Measurements from ENCODE around the gene PPM1M. TPM values are rescaled to one million over a fixed set of nuclear protein-coding genes. Genes with fewer than 3 reads are reported as not detected.

Gene PPM1M
- total and polyA plus RNA-seq, 2 experiments from 2014 or later, result 2.2 to 4.0 TPM

DNA sequence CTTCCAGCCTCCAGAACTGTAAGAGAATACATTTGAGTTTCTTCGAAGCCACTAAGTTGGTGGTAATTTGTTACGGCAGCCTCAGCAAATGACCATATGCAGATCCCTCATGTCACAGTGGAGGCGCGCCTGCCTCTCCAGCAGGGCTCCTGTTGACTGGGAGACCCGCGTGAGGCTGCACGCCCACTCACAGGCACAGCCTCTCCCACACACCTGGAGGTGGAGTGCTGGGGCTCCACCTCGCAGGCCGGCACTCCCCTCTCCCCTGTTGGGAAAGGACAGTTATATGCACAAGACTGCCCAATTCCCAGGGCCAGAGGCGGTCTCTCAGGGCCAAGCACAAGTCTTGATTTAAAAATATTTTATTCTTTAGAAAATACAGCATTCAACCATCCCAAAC is 17.3 kb upstream of the PPM1M start:
- Histone ChIP-seq H3K36me3 (ENCODE audit: insufficient read depth) (peaks cover 3% of the 10 kb centered on the region; the same call in 1 of the 2 replicates), H2AFZ (no peak overlapping the region), H3K4me2 (no peak overlapping the region), H3K27ac (ENCODE audit: low read depth) (no peak overlapping the region), H3K79me2 (replicated peaks; ENCODE audit: insufficient read depth) (no peaks in the 10 kb centered on the region), H4K20me1 (replicated peaks; ENCODE audit: insufficient read depth) (0 out of 2 replicates have a peak, but pooled peaks cover 3% of the 10 kb centered on the region), H3K27me3 (ENCODE audit: insufficient read depth) (no peaks in the 10 kb centered on the region), H3K4me3 (no peak overlapping the region), H3F3A (replicated peaks; ENCODE audit: low read depth) (0 out of 2 replicates have a peak, but pooled peaks cover 5% of the 10 kb centered on the region), H3K4me1 (ENCODE audit: insufficient read depth) (no peaks in the 10 kb centered on the region), H3K9me2 (ENCODE audit: insufficient read depth) (no peaks in the 10 kb centered on the region)
- peaks cover 12% of the 10 kb centered on the region for H3K27me3 Mint-ChIP-seq (ENCODE audit: insufficient read depth, low read depth, poor library complexity)
- no peak overlapping the region for H3K27ac Mint-ChIP-seq
- TF ChIP-seq STAT1 (IDR thresholded peaks at IDR 0.05; ENCODE audit: unreplicated experiment) (no peak), ZNF331 (CRISPR knock-in tag; IDR thresholded peaks at IDR 0.05; ENCODE audit: low read depth) (no peak), POLR2AphosphoS5 (IDR thresholded peaks at IDR 0.05; ENCODE audit: low read depth) (no peak), NANOG (IDR thresholded peaks at IDR 0.05; ENCODE audit: borderline replicate concordance) (no peak), ZNF114 (CRISPR knock-in tag; IDR thresholded peaks at IDR 0.05) (no peak), CTCF (conservative IDR thresholded peaks at IDR 0.05; ENCODE audit: low read depth in 2 of 2) (no peak), EZH2 (IDR thresholded peaks at IDR 0.05; ENCODE audit: low read depth, unreplicated experiment) (no peak), CREB1 (CRISPR knock-in tag; IDR thresholded peaks at IDR 0.05; ENCODE audit: low read depth) (no peak), EZH2phosphoT487 (IDR thresholded peaks at IDR 0.05; ENCODE audit: unreplicated experiment) (no peak), ZNF462 (CRISPR knock-in tag; IDR thresholded peaks at IDR 0.05) (no peak), JUNB (IDR thresholded peaks at IDR 0.05; ENCODE audit: unreplicated experiment) (no peak)
- TF ChIP-seq, protein P1, sequence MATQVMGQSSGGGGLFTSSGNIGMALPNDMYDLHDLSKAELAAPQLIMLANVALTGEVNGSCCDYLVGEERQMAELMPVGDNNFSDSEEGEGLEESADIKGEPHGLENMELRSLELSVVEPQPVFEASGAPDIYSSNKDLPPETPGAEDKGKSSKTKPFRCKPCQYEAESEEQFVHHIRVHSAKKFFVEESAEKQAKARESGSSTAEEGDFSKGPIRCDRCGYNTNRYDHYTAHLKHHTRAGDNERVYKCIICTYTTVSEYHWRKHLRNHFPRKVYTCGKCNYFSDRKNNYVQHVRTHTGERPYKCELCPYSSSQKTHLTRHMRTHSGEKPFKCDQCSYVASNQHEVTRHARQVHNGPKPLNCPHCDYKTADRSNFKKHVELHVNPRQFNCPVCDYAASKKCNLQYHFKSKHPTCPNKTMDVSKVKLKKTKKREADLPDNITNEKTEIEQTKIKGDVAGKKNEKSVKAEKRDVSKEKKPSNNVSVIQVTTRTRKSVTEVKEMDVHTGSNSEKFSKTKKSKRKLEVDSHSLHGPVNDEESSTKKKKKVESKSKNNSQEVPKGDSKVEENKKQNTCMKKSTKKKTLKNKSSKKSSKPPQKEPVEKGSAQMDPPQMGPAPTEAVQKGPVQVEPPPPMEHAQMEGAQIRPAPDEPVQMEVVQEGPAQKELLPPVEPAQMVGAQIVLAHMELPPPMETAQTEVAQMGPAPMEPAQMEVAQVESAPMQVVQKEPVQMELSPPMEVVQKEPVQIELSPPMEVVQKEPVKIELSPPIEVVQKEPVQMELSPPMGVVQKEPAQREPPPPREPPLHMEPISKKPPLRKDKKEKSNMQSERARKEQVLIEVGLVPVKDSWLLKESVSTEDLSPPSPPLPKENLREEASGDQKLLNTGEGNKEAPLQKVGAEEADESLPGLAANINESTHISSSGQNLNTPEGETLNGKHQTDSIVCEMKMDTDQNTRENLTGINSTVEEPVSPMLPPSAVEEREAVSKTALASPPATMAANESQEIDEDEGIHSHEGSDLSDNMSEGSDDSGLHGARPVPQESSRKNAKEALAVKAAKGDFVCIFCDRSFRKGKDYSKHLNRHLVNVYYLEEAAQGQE (IDR thresholded peaks at IDR 0.05; ENCODE audit: unreplicated experiment), result no peak
- TF ChIP-seq, protein P2, sequence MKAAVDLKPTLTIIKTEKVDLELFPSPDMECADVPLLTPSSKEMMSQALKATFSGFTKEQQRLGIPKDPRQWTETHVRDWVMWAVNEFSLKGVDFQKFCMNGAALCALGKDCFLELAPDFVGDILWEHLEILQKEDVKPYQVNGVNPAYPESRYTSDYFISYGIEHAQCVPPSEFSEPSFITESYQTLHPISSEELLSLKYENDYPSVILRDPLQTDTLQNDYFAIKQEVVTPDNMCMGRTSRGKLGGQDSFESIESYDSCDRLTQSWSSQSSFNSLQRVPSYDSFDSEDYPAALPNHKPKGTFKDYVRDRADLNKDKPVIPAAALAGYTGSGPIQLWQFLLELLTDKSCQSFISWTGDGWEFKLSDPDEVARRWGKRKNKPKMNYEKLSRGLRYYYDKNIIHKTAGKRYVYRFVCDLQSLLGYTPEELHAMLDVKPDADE (IDR thresholded peaks at IDR 0.05), result no peak
- peaks cover 7% of the 10 kb centered on the region for H3K4me1 Mint-ChIP-seq
- no peak for ATAC-seq
- H3K9me3 Mint-ChIP-seq, result no peaks in the 10 kb centered on the region
- H3K36me3 Mint-ChIP-seq (ENCODE audit: low read depth), result peaks cover 21% of the 10 kb centered on the region
- H3K4me3 Mint-ChIP-seq, result no peak overlapping the region
- DNase-seq (ENCODE audit: low spot score), result no peak

Data from GM23338 (cell line).